ENCODE data around the gene SOWAHB.
"Not testable (repeated sequence)": the region's sequence is repeated elsewhere in the genome, so short reads cannot be mapped to it uniquely, and the experiment has no call there.

Gene SOWAHB

DNA sequence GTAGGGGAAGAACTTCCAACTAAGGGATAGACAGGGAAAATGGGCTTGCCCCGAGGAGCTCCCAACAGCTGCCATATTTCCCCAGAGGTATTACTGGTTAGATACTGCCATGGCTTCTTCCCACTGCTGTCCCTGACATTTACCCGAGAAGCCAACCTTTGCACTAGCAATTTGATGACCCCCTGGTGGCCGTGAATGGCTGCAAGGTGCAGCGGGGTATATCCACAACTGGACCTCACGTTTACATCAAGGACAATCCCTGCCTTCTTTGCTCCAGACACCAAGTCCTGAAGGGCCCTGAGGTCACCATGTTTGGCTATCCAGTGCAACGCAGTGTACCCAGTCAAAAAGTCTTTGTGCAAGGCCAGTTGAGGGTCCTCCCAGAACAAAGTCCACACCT lies 2.3 kb downstream of the SOWAHB start:
- in situ Hi-C loops (cut with MboI; ENCODE audit: low sequenced_read_pairs), result no loop called here

- in situ Hi-C loops (cut with MboI; ENCODE audit: low sequenced_read_pairs), result no loop called here
Observed at GRCh38 chr4:76894537-76895255, 3.2 kb downstream of the SOWAHB start.

GRCh38 chr4:76892601-76893000 lies 5.3 kb downstream of the SOWAHB start:
- in situ Hi-C loops (cut with MboI; ENCODE audit: low sequenced_read_pairs), result no loop called here

GRCh38 chr4:76892001-76892400 lies 5.9 kb downstream of the SOWAHB start:
- in situ Hi-C loops (cut with MboI; ENCODE audit: low sequenced_read_pairs), result no loop called here

DNA sequence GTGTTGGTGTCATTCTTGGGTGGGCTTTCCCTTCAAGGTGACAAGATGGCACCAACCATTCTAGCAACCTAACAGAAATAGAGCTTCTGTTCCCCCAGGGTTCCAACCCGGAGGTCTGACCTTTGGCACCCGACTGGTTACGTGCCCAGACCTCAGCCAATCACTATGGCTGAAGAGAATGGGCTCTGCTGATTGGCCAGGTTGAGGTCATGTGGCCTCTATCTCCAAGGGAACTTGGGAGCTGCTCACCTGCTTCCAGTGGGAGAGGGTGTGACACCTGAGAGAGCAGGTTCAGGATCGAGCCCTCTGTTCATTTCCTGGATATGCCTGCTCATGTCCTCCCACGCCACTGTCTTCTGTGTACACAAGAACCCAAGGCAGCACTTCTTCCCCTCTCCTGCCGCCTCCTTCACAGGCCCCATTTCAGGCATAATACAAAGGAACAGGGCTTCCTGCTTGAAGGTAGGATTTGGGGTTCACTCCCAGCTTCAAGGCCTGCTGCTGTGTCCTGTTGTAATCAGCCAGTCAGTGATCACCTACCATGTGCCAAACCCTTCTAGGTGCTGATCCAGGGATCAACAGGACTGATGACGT lies 11.0 kb downstream of the SOWAHB start:
- in situ Hi-C loops (cut with MboI; ENCODE audit: low sequenced_read_pairs), result no loop called here

- in situ Hi-C loops (cut with MboI; ENCODE audit: low sequenced_read_pairs), result no loop called here
Observed at GRCh38 chr4:76886214-76886613, 11.7 kb downstream of the SOWAHB start.

- in situ Hi-C loops (cut with MboI; ENCODE audit: low sequenced_read_pairs), result no loop called here
Observed at GRCh38 chr4:76883147-76883546, 14.8 kb downstream of the SOWAHB start.

DNA sequence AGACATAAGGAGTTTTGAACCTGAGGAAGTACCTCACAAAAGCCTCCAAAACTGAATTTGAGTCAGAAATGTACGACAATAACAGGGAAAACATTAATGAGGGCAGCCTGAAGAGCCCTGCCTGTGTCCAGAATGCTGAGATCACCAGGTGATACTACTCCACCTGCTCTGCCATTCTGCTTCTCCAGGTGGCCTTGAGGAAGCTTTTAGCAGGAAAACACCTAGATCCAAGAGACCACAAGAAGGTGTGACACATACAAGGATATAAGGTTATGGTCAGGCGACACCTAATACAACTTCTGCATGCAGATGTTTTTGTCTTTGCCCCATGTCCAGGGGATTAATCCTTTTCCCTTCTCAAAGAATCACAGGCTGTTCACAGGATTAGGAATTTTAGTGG lies 15.3 kb downstream of the SOWAHB start:
- in situ Hi-C loops (cut with MboI; ENCODE audit: low sequenced_read_pairs), result no loop called here

DNA sequence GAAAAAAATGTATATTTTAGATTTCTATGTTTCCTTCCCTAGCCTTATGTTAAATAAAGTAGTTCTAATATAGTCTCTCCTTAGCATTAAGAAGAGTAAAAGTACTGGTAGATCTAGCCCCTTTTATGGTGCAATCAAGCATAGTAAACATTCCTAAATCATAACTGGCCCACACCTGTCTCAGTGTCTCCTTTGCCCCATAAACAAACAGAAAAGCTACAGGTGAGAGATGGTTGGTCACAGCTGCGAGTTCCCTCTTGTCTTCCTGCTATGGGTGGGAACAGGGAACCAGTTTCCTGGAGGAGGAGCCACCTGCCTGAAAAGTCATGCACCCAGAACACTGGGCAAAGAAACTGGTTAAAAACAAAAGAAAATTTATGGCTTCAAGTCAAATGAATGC lies 16.6 kb downstream of the SOWAHB start:
- in situ Hi-C loops (cut with MboI; ENCODE audit: low sequenced_read_pairs), result no loop called here

GRCh38 chr4:76879731-76880364 lies 18.1 kb downstream of the SOWAHB start:
- in situ Hi-C loops (cut with MboI; ENCODE audit: low sequenced_read_pairs), result no loop called here

DNA sequence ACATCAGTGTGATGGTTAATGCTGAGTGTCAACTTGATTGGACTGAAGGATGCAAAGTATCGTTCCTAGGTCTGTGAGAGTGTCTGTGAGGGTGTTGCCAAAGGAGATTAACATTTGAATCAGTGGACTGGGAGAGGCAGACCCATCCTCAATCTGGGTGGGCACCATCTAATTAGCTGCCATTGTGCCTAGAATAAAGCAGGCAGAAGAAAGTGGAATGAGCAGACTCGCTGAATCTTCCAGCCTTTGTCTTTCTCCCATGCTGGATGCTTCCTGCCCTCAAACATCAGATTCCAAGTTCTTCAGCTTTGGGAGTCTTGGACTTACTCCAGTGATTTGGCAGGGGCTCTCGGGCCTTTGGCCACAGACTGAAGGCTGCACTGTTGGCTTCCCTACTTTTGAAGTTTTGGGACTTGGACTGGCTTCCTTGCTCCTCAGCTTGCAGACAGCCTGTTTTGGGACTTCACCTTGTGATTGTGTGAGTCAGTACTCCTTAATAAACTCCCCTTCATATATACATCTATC lies 19.2 kb downstream of the SOWAHB start:
- in situ Hi-C loops (cut with MboI; ENCODE audit: low sequenced_read_pairs), result not testable (repeated sequence)

DNA sequence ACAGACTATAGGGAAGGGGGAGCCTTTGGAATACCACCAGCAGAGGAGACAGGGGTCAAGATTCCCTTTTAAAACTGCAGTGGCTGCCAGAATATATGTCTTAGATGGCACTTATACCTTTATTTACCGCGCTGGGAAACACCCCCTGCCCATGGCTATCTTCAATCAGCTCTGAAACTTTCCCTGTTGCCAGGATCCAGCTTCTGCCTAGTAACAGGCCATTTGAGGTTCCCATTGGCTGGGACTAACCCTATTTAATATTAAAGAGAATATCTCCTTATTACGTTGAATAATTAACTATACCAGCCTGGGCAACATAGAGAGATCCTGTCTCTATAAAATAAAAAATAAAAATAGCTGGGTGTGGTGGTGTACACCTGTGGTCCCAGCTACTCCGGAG lies 23.8 kb downstream of the SOWAHB start:
- in situ Hi-C loops (cut with MboI; ENCODE audit: low sequenced_read_pairs), result no loop called here

GRCh38 chr4:76873495-76873894 lies 24.4 kb downstream of the SOWAHB start:
- in situ Hi-C loops (cut with MboI; ENCODE audit: low sequenced_read_pairs), result no loop called here

GRCh38 chr4:76872556-76872955 lies 25.4 kb downstream of the SOWAHB start:
- in situ Hi-C loops (cut with MboI; ENCODE audit: low sequenced_read_pairs), result no loop called here

GRCh38 chr4:76868780-76869179 lies 29.2 kb downstream of the SOWAHB start:
- in situ Hi-C loops (cut with MboI; ENCODE audit: low sequenced_read_pairs), result not testable (repeated sequence)

DNA sequence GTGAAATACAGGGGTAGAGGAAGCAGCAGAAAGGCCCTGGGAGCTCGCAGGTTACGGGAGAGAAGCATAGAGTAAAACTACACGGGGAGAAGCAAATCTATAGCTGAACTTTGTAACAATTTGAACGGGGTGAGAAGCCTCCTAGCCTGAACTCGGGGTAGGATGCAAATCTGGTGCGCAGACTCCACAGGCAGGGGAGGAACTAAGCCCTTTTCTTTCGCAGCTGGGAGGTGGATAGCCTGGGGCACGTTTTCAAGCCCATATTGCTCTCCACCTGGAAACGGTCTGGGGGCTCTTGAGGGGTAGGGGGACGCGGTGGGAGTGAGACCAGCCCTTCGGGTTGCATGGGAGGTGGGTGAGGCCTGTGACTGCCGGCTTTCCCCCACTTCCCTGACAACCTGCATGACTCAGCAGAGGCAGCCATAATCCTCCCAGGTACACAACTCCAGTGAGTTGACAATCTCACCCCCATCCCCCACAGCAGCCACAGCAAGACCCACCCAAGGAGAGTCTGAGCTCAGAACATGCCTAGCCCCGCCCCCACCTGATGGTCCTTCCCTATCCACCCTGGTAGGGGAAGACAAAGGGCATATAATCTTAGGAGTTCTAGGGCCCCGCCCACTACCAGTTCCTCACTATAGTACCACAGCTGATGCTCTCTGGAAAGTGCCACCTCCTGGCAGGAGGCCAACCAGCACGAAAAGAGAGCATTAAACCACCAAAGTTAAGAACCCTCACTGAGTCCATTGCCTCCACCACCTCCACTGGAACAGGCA lies 29.9 kb downstream of the SOWAHB start:
- in situ Hi-C loops (cut with MboI; ENCODE audit: low sequenced_read_pairs), result no loop called here

- in situ Hi-C loops (cut with MboI; ENCODE audit: low sequenced_read_pairs), result no loop called here
Observed at GRCh38 chr4:76867377-76867776, 30.6 kb downstream of the SOWAHB start.

DNA sequence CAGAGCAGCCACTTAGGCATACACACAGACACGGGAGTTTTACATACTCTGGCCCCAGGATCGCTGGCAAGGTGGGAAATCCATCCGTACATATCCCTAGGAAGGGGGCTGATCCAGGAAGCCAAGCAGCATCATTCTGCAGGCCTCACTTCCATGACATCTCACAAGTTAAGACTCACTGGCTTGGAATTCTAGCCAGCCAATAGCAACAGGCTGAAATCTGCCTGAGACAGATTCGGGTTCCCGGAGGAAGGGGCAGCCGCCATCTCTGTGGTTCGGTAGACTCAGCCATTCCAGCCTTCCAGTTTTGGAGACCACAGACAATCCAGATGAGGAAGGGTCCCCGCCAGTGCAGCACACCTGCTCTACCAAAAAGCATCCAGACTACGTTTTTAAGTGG lies 31.3 kb downstream of the SOWAHB start:
- in situ Hi-C loops (cut with MboI; ENCODE audit: low sequenced_read_pairs), result no loop called here

DNA sequence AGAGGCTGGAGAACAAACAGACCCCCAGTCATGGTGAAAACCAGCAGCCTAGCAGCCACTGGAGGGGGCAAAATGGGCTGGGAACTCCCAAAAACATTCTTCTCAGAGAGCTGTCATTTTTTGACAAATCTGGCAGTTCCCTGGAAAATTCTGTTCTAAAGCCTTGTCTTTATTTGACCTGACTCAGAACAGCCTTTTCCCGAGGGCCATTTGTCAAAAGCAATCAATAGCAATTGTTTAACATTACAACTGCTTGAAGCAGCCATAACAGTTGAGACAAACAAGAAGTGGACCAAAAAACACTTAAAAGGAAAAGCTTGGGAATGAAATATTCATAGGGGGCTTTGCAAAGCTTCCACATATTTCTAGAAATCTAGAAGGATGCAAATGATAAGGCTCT lies 39.6 kb downstream of the SOWAHB start:
- in situ Hi-C loops (cut with MboI; ENCODE audit: low sequenced_read_pairs), result no loop called here

- in situ Hi-C loops (cut with MboI; ENCODE audit: low sequenced_read_pairs), result no loop called here
Observed at GRCh38 chr4:76857074-76857409, 40.9 kb downstream of the SOWAHB start.

DNA sequence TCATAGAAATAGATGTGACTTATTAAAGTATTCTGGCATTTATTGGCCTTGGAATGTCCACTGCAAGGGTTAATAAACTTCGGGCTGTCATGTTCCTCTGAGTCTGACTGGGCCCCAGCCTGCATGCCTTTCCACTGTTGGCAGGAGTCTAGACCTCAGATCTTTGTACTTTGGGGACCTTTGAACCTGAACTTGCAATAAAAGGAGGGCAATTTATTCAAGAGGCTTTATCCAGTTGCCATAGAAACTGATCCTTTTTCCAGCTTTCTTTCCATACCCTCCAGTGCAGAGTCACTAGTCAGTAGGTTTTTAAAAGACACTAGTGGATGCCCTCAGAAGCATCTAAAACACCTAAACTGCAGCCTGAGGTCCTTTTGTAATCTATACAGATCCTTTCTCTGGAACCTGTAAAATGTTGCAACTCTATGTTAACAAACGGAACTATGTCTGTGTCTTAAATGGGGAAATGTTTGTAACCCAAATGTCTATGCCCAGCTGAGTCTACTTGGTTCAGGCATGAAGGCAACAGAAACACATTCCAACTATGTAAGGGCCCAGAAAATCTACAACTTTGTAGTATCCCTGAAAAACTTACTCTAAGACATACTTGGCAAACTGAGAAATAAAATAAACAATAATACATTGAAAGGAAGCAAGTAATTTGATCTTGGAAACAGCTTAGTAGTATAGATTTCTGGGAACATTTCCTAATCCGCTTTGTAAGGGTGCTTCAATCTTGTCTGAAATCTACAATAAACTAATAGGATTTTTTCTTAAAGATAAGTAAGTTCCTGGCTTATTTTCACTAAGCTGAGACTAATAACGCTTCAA lies 41.5 kb downstream of the SOWAHB start:
- in situ Hi-C loops (cut with MboI; ENCODE audit: low sequenced_read_pairs), result no loop called here

Data from HL-60/S4 treated with phorbol 12-myristate 13-acetate at 8.2 ng/mL for 4 days and 3 days (cell line).